NCI-H2081 (cell line): ENCODE results near the gene LDHA.

Experiments
- DNase-seq, 2 experiments: peaks; one replicate each; lab custom pipeline; 2025; lab: John Stamatoyannopoulos, UW

The LDHA gene

DNA sequence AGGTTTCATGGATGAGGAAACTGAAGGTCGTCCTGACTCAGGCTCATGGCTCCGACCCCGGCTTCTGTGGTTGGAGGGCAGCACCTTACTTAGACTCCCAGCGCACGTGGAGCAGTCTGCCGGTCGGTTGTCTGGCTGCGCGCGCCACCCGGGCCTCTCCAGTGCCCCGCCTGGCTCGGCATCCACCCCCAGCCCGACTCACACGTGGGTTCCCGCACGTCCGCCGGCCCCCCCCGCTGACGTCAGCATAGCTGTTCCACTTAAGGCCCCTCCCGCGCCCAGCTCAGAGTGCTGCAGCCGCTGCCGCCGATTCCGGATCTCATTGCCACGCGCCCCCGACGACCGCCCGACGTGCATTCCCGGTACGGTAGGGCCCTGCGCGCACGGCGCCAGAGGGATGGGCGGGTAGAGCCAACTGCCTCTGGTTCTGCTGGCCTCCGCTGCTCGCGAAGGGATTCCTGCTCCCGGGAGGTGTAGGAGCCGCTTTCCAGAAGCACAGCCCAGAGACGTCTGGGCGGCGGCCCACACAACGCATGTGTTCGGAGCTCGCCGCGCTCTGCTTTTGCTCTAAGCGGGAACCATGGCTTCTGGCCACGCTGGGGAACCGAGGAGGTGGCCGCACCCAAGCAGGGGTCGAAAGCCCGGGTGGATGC lies at the start of gene LDHA:
TSS of gene LDHA (plus strand) at position 289 of the 653 bp plus-strand sequence. CDS start 2,280 bp downstream, outside the sequence.
- DNase-seq, result peak; percentile 96

DNA sequence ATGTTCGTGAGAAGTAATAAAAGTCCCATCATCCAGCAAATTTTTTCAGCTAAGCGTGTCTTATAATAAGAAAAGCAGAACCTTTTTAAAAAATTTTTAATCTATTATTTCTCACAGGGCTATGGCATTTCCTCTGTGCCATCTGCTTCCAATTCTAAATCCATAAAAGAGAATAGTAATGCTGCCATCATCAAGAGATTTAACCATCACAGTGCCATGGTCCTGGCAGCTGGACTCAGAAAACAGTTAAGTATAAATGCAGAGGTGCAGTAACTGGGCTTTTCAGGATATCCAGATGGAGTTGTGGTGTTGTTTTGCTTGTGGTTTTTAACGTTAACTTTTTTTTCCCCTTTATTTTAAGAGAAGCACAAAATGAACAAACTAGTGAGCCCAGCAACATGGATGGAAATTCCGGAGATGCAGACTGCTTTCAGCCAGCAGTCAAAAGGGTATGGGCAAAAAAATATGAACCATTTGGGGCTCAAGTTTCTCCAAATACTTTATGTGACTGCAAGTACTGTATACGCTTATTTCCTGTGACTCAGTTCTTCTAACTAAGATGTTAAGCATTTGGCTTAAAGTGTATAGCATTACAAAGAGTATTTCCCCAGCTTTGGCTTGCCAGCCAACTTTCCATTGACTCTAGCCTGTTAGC lies 46.8 kb upstream of the LDHA start:
- no peak for DNase-seq

DNA sequence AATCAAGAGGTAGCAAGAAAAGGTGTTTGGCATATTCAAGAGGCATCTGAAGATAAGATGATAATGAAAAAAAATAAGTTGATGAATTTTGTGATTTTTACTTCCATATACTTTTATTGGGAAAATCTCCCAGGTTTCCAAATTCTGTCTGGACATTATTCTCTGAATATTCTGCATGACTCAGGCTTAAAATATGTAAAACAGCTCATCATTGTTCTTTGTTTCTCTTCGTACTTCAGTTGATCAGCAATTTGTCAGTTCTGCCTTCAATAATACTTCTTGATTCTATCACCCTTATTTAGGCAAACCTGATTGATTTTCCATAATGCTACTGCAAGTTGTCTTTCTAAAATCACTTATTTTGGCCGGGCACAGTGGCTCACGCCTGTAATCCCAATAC lies 41.8 kb upstream of the LDHA start:
- no peak for DNase-seq

GRCh38 chr11:18358646-18359045 lies 35.7 kb upstream of the LDHA start:
- no peak for DNase-seq

DNA sequence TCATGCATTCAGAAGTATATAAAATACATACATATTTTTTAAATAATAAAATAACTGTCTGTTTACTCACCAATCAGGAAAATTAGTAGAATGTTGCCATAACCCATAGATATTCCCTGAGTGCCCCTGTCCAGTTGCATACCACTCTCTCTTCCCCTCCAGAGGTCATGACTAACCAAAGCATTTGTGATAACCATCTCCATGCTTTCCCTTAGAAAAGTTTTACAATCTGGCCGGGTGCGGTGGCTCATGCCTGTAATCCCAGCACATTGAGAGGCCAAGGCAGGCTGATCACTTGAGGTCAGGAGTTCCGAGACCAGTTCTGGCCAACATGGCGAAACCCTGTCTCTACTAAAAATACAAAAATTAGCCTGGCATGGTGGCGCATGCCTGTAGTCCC lies 33.2 kb upstream of the LDHA start:
- no peak for DNase-seq

GRCh38 chr11:18364495-18365073 lies 29.8 kb upstream of the LDHA start:
- DNase-seq, result no peak

GRCh38 chr11:18365741-18366140 lies 28.6 kb upstream of the LDHA start:
- no peak for DNase-seq

- no peak for DNase-seq
Observed at GRCh38 chr11:18366286-18366685, 28.1 kb upstream of the LDHA start.

DNA sequence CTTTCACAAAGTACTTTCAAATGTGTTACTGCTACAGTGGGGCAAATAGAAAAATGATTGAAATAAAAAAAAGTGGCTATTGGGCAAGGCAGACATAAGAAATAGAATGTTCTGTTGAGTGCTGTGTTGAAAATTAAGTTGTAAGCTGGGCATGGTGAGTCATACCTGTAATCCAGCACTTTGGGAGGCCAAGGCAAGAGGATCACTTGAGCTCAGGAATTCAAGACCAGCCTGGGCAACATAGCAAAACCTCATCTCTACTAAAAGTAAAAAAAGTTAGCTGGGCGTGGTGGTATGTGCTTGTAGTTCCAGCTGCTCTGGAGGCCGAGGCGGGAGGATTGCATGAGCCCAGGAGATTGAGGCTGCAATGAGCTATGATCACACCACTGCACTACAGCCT lies 26.9 kb upstream of the LDHA start:
- no peak for DNase-seq

GRCh38 chr11:18368221-18368620 lies 26.1 kb upstream of the LDHA start:
- no peak for DNase-seq

- no peak for DNase-seq
Observed at GRCh38 chr11:18369398-18369797, 25.0 kb upstream of the LDHA start.

- DNase-seq, result no peak
Observed at GRCh38 chr11:18371279-18371678, 23.1 kb upstream of the LDHA start.

- DNase-seq, result no peak
Observed at GRCh38 chr11:18372201-18372600, 22.2 kb upstream of the LDHA start.

GRCh38 chr11:18374956-18375355 lies 19.4 kb upstream of the LDHA start:
- no peak for DNase-seq

- no peak for DNase-seq
Observed at GRCh38 chr11:18375941-18376340, 18.4 kb upstream of the LDHA start.

GRCh38 chr11:18379201-18379600 lies 15.2 kb upstream of the LDHA start:
- no peak for DNase-seq

DNA sequence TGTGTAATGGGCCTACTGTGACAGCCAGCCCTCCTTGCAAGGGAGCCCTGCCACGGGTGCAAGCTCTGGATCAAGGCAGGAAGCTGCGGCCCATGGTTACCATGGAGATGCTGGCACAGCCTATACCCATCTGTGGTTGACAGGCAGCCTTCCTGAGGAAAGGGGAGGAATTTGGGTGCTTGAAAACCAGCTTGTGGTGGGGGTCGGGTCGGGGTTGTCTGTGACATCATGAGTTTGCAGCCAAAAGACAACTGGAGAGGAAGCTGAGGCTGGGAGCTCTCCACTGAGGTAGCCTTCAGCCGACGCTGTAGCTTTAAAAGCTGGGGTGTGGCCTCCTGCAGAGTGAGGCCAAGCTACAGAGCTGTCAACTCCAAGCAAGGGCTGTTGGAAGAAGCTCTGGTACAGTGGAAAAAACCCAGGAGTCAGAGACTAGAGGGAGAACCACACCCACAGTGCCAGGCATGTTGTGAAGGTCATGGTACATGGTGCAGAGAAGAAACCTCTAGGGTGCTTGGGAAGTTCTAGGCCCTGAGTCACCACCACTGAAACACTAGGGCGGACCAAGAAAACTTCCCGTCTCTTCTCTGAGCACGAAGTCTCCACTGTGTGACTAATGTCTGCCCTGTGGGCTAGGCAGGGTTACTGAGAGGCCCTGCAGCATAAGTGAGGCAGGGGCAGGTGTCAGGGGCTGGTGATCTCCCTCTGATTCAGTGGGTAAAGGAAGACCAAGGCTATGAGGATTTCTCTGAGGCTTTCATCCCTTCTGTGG lies 10.8 kb upstream of the LDHA start:
- DNase-seq, result peak; percentile 8 to 51

DNA sequence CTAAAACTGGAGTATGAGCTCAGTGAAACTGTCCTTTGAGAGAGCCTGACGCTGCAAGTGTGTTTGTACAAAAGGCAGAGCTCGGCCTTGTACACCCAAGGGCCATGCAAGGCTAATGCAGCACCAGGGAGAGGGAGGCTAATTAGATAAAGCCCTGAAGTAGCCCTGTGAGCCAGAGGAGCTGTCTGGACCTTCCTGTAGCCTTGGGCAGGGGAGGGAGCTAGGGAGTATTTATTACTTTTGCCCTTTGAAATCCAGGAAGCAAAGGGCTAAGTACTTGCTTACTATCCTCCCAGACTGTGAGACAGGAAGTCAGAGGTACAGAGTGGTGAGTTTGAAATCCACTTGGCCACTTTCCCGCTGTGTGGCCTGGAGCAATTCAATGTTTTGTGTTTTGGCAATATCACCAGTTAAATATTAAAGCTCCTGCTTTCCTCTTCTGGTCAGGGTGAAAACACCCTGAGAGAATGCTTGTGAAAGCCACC lies 10.2 kb upstream of the LDHA start:
- DNase-seq, result peak in 1 of 2 experiments; percentile 17

GRCh38 chr11:18390088-18390487 lies 4.3 kb upstream of the LDHA start:
- no peak for DNase-seq

DNA sequence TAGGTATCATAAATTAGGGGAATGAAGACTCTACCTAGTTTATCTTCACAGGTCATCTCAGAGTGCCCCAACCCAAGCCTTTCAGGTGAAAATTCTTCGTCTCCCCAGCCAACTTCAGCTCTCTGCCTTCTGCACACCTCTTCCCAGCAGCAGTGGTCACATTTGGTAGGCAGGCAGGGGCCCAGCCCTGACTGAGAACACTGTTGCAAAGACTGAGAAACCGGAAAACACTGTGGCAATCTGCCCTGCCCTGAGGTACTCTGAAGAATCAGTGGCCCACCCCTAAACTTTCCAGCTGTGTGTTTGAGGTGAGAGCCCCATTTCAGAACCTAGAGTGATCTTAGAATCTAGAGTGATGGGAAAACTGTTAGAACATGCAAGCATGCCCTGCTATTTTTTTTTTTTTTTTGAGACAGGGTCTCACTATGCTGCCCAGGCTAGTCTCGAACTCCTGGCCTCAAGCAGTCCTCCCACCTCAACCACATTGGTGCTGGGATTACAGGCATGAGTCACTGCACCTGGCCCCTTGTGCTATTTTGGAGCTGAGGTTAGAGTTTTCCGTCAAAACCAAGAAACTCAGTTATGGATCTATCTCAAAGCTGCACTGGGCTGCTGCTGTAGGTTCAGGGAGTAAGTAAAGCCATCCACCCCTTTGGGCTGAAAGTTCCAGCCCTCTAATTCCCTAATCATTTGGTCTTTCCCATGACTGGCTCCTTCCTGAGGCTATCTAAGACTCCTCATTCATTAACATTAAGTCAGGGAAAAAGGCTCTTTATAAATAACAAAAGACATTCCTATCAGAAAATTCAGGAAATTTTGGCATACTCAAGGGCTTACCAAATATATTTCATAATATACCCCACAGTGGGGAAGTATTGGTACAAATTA lies 1.7 kb upstream of the LDHA start:
- no peak for DNase-seq

DNA sequence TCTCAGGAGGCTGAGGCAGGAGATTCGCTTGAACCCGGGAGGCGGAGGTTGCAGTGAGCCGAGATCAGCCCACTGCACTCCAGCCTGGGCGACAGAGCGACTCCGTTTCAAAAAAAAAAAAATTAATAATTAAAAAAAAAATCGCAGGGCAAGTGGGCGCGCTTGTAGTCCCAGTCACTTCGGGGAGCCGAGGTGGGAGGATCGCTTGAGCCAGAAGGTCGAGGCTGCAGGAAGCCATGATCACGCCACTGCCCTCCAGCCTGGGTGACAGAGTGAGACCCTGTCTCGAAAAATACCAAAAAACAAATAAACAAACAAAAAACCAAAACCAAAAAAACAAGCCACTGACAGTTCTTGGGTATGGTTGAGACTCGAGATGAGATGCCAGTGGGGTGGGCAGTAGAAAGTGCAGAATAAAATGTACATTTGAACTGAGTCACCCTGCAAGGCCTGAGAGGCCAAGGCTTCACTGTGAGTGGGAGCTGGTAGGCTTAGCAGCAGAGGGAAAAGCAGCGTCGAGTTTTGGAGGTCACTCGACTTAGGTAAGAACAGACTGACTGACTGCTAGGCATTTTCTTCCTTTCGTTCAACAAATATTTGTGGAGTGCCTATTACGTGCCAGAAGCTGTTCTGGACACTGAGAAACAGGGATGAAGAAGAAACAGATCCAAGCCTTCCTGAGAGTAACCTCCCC lies 635 bp upstream of the LDHA start:
- no peak for DNase-seq
